Uterus (tissue), 2 donors: ENCODE data around the gene POLR3H.

Experiments
- POLR2A ChIP-seq, 2 donors: fragments of 450-650 bp; IDR thresholded peaks; one replicate each; pipeline ENCODE4 v1.6.1; 2016; ENCODE audit warnings: antibody characterized with exemption in 2 of 2, mild to moderate bottlenecking in 1 of 2, moderate library complexity in 1 of 2
- TF ChIP-seq, protein P1 (sequence below), 4 experiments: fragments of 200-600 bp in 2 of 4; fragments of 450-650 bp in 2 of 4; sonication (generic) in 2 of 4; IDR thresholded peaks; one replicate each; pipeline ENCODE4 v1.5.1; 2016 to 2019; ENCODE audit warnings: antibody characterized with exemption in 4 of 4, mild to moderate bottlenecking in 2 of 4, moderate library complexity in 1 of 4

DNA sequence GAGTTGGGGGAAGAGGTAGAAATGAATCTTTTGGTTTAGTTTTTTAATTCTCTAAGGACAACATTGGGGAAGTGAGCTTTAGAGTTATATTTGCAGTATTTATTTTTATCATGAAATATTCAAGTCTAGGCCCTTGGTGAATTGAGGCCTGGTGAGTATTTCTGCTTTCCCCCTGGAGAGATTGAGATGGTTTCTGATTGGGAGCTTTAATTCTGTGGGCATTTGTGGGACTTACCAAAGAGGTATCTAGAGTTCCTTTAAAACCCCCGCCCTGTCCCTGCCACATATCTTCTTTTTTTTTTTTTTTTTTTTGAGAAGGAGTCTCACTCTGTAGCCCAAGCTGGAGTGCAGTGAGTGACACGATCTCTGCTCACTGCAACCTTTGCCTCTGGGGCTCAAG, 65.8 kb downstream of the POLR3H start:
- TF ChIP-seq, protein P1, sequence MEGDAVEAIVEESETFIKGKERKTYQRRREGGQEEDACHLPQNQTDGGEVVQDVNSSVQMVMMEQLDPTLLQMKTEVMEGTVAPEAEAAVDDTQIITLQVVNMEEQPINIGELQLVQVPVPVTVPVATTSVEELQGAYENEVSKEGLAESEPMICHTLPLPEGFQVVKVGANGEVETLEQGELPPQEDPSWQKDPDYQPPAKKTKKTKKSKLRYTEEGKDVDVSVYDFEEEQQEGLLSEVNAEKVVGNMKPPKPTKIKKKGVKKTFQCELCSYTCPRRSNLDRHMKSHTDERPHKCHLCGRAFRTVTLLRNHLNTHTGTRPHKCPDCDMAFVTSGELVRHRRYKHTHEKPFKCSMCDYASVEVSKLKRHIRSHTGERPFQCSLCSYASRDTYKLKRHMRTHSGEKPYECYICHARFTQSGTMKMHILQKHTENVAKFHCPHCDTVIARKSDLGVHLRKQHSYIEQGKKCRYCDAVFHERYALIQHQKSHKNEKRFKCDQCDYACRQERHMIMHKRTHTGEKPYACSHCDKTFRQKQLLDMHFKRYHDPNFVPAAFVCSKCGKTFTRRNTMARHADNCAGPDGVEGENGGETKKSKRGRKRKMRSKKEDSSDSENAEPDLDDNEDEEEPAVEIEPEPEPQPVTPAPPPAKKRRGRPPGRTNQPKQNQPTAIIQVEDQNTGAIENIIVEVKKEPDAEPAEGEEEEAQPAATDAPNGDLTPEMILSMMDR (IDR thresholded peaks at IDR 0.05), result no peak
- no peak for TF ChIP-seq POLR2A (IDR thresholded peaks at IDR 0.05)
